HepG2 (cell line): ENCODE data around the gene NTM. TPM values are rescaled to one million over a fixed set of nuclear protein-coding genes. Genes with fewer than 3 reads are reported as not detected.

Source experiments
- ATAC-seq: fragments of 200-7000 bp; cut with Tn5 transposase; 3 replicates; pipeline ENCODE4 v1.9.1; 2020; ENCODE audit warnings: mild to moderate bottlenecking, moderate library complexity
- BruUV-seq: library from RNA; stranded (reverse); fragments of 400-500 nt; replicated peaks from 2 replicates; lab custom pipeline; 2021; lab: Mats Ljungman, UMichigan
- CTCF ChIA-PET: fragments of 300-600 bp; formaldehyde crosslinking; extraction: SDS; loops from one replicate; lab custom pipeline; 2021; ENCODE audit warnings: low total read pairs, inconsistent platforms, low intra/inter-chr PET ratio; lab: Yijun Ruan, JAX
- POLR2A ChIA-PET: fragments of 350-600 bp; sonication (Branson Sonifier 250); formaldehyde crosslinking; loops from one replicate; lab custom pipeline; 2020; ENCODE audit warnings: antibody characterized with exemption, inconsistent platforms; lab: Yijun Ruan, JAX
- DNase-seq: peaks from one replicate; pipeline ENCODE4 v3.0.0-alpha.2; 2015; ENCODE audit warnings: low spot score
- FAIRE-seq: peaks from 3 replicates; lab custom pipeline; 2011; peaks lifted over from hg19 to GRCh38; lab: Jason Lieb, UNC
- H2AFZ ChIP-seq: one replicate; pipeline ENCODE4 v1.6.1; 2011; ENCODE audit warnings: low read length, inconsistent platforms
- H3K27ac ChIP-seq: fragments of 300-600 bp; 3 replicates; pipeline ENCODE4 v1.8.0; 2011; ENCODE audit warnings: mixed run types, mild to moderate bottlenecking, mixed read lengths, low read length, inconsistent platforms; ENCODE audit not compliant: insufficient read depth; ENCODE audit errors: extremely low read length
- H3K27me3 ChIP-seq, 2 experiments: fragments of 200-600 bp in 1 of 2; 2 replicates in 1 of 2; 3 replicates in 1 of 2; pipeline versions ENCODE4 v1.6.0 to v1.8.0; 2011; ENCODE audit warnings: low read length in 2 of 2, mild to moderate bottlenecking in 2 of 2, moderate library complexity in 2 of 2, inconsistent platforms in 1 of 2; ENCODE audit not compliant: insufficient read depth in 2 of 2, control insufficient read depth in 1 of 2
- H3K36me3 ChIP-seq, 2 experiments: fragments of 200-600 bp in 1 of 2; replicated peaks in 1 of 2; 2 replicates in 1 of 2; 3 replicates in 1 of 2; pipeline versions ENCODE4 v1.5.1 to v1.8.0; 2011; ENCODE audit warnings: low read length in 2 of 2, inconsistent platforms in 1 of 2; ENCODE audit not compliant: insufficient read depth in 2 of 2, control insufficient read depth in 1 of 2
- H3K4me1 ChIP-seq: 2 replicates; pipeline ENCODE4 v1.5.1; 2012; ENCODE audit warnings: low read length, inconsistent platforms; ENCODE audit not compliant: insufficient read depth
- H3K4me2 ChIP-seq: 2 replicates; pipeline ENCODE4 v1.6.0; 2011; ENCODE audit warnings: low read depth, low read length, inconsistent platforms
- H3K4me3 ChIP-seq, 3 experiments: fragments of 200-600 bp in 1 of 3; sonication (generic), shearing (Covaris generic) in 1 of 3; replicated peaks in 1 of 3; 2 replicates each; pipeline ENCODE4 v1.5.1; 2011 to 2016; ENCODE audit warnings: low read length in 3 of 3, inconsistent platforms in 2 of 3, low read depth in 2 of 3, mild to moderate bottlenecking in 2 of 3, control low read depth in 1 of 3, mixed read lengths in 1 of 3; ENCODE audit not compliant: insufficient read depth in 1 of 3
- H3K79me2 ChIP-seq: one replicate; pipeline ENCODE4 v1.6.1; 2011; ENCODE audit warnings: low read length, inconsistent platforms; ENCODE audit not compliant: insufficient read depth
- H3K9ac ChIP-seq: 2 replicates; pipeline ENCODE4 v1.6.0; 2011; ENCODE audit warnings: mild to moderate bottlenecking, low read depth, low read length, inconsistent platforms; ENCODE audit not compliant: insufficient read depth
- H3K9me3 ChIP-seq: 2 replicates; pipeline ENCODE4 v1.5.1; 2012; ENCODE audit warnings: mild to moderate bottlenecking, low read length
- H4K20me1 ChIP-seq: 2 replicates; pipeline ENCODE4 v1.6.0; 2011; ENCODE audit warnings: inconsistent platforms, mild to moderate bottlenecking, low read length, moderate library complexity; ENCODE audit not compliant: insufficient read depth
- BRD4 ChIP-seq: sonication (generic); formaldehyde crosslinking; IDR thresholded peaks from 2 replicates; pipeline ENCODE4 v1.4.0; 2020; ENCODE audit warnings: missing genetic modification reagents
- JUNB ChIP-seq: sonication (generic); formaldehyde crosslinking; IDR thresholded peaks from 2 replicates; pipeline ENCODE4 v1.8.0; 2022; ENCODE audit warnings: missing genetic modification reagents, mild to moderate bottlenecking, borderline replicate concordance
- MED8 ChIP-seq: sonication (generic); formaldehyde crosslinking; IDR thresholded peaks from 2 replicates; pipeline ENCODE4 v1.8.1; 2023; ENCODE audit warnings: mild to moderate bottlenecking, missing genetic modification reagents; ENCODE audit not compliant: insufficient replicate concordance
- NCOR1 ChIP-seq: fragments of 200-600 bp; sonication (generic); IDR thresholded peaks from 2 replicates; pipeline ENCODE4 v1.7.0; 2017; ENCODE audit warnings: antibody characterized with exemption, low read length, borderline replicate concordance
- NR2C2 ChIP-seq: sonication (generic); formaldehyde crosslinking; IDR thresholded peaks from 2 replicates; pipeline ENCODE4 v1.4.0; 2020; ENCODE audit warnings: missing genetic modification reagents, mild to moderate bottlenecking, moderate library complexity, borderline replicate concordance
- PBX2 ChIP-seq: IDR thresholded peaks from 2 replicates; pipeline ENCODE4 v1.6.1; 2016; ENCODE audit warnings: control low read depth
- REST ChIP-seq, 2 experiments: IDR thresholded peaks; 2 replicates each; pipeline ENCODE4 v1.6.1; 2011 to 2012; ENCODE audit warnings: low read length in 2 of 2, borderline replicate concordance in 1 of 2, low read depth in 1 of 2, mild to moderate bottlenecking in 1 of 2, moderate library complexity in 1 of 2
- UBTF ChIP-seq: sonication (generic); formaldehyde crosslinking; IDR thresholded peaks from 2 replicates; pipeline ENCODE4 v1.4.0; 2020; ENCODE audit warnings: mild to moderate bottlenecking, missing genetic modification reagents
- ZBTB4 ChIP-seq: sonication (generic); formaldehyde crosslinking; IDR thresholded peaks from 2 replicates; pipeline ENCODE4 v1.4.0; 2020; ENCODE audit warnings: missing genetic modification reagents, mild to moderate bottlenecking, borderline replicate concordance
- ZFP36 ChIP-seq: fragments of 150-350 bp; IDR thresholded peaks from 2 replicates; pipeline ENCODE4 v1.6.1; 2018; ENCODE audit warnings: borderline replicate concordance, low read length, low read depth; ENCODE audit not compliant: partially characterized antibody
- ZNF138 ChIP-seq: sonication (generic); formaldehyde crosslinking; IDR thresholded peaks from 2 replicates; pipeline ENCODE4 v1.5.0; 2020; ENCODE audit warnings: mild to moderate bottlenecking, low read depth, missing genetic modification reagents
- ZNF549 ChIP-seq: sonication (generic); formaldehyde crosslinking; IDR thresholded peaks from 2 replicates; pipeline ENCODE4 v1.5.0; 2020; ENCODE audit warnings: missing genetic modification reagents
- ZNF816 ChIP-seq: sonication (generic); formaldehyde crosslinking; IDR thresholded peaks from 2 replicates; pipeline ENCODE4 v1.8.0; 2022; ENCODE audit warnings: missing genetic modification reagents, mild to moderate bottlenecking, borderline replicate concordance
- in situ Hi-C: cut with HindIII; loops from 2 replicates; pipeline ENCODE4 v1.10.0; 2017; ENCODE audit warnings: low pct_unique_long_range_greater_than_20kb; ENCODE audit not compliant: extremely low pct_ligation_motif_present
- intact Hi-C: fragments of 100-400 bp; cut with micrococcal nuclease; formaldehyde crosslinking; loops from one replicate; pipeline ENCODE4 v1.10.0; 2022; ENCODE audit not compliant: unreplicated experiment
- polyA plus RNA-seq, 8 experiments: library from polyadenylated mRNA; depleted of rRNA in 3 of 8; stranded (reverse) in 7 of 8; unstranded in 1 of 8; fragments of >200 nt; fragmentation: Illumina TruSeq in 4 of 8; extraction: Trizol in 4 of 8; gene quantifications; 2 replicates each; pipeline versions ENCODE4 v1.2.1 to v1.2.3, GENCODE V29; 2011 to 2016; ENCODE audit warnings: low read depth in 4 of 8, missing spikeins in 1 of 8, mixed read lengths in 1 of 8; ENCODE audit not compliant: insufficient read depth in 1 of 8
- total RNA-seq, 5 experiments: library from RNA; depleted of rRNA; stranded (reverse); fragments of >200 nt; fragmentation: Illumina TruSeq; extraction: Trizol; gene quantifications; 2 replicates each; pipeline ENCODE4 v1.2.3, GENCODE V29; 2016; ENCODE audit warnings: low read depth in 1 of 5

Gene NTM
- total and polyA plus RNA-seq, 2 of the 13 experiments (the other 11 are each of a cell fraction or from before 2014, with no cell fraction given): not detected

- H3K4me3 ChIP-seq: no peak overlapping the region
- no peaks in the 10 kb centered on the region for H3K79me2 ChIP-seq
- POLR2A ChIA-PET: no interaction called here
- in situ Hi-C loops (no loop called here), intact Hi-C loops (no loop called here)
- ATAC-seq: no peak
- CTCF ChIA-PET: no interaction called here
- H3K4me1 ChIP-seq: no peaks in the 10 kb centered on the region
- H3K9me3 ChIP-seq: peaks cover 58% of the 10 kb centered on the region
- no peaks in the 10 kb centered on the region for H3K27me3 ChIP-seq
- no peaks in the 10 kb centered on the region for H4K20me1 ChIP-seq
- DNase-seq: no peak
- H2AFZ ChIP-seq: no peak overlapping the region
- H3K9ac ChIP-seq: no peak overlapping the region
- no peaks in the 10 kb centered on the region for H3K36me3 ChIP-seq
- H3K4me2 ChIP-seq: no peak overlapping the region
- no peak overlapping the region for H3K27ac ChIP-seq
- FAIRE-seq: no peak
- no TSS peak for BruUV-seq
- no peak for TF ChIP-seq ZFP36
- no peak for TF ChIP-seq NCOR1
- no peak for TF ChIP-seq ZNF138 (CRISPR knock-in tag)
- no peak for TF ChIP-seq PBX2
- TF ChIP-seq ZNF816: no peak
- TF ChIP-seq JUNB: no peak
- no peak for TF ChIP-seq ZBTB4 (CRISPR knock-in tag)
- TF ChIP-seq UBTF (CRISPR knock-in tag): no peak
- no peak for TF ChIP-seq REST (IDR thresholded peaks at IDR 0.05; ENCODE audit: borderline replicate concordance in 1 of 2, low read depth in 1 of 2, low read length in 2 of 2)
- TF ChIP-seq BRD4 (CRISPR knock-in tag): no peak
- TF ChIP-seq ZNF549 (CRISPR knock-in tag): no peak
- no peak for TF ChIP-seq NR2C2 (CRISPR knock-in tag)
- TF ChIP-seq MED8: no peak
These were observed 714.0 kb downstream of the NTM start for GRCh38 chr11:132084433-132084832.
